Endothelial cell of umbilical vein (primary cell): ENCODE measurements around the gene DUS1L.

ENCODE experiments used
- CTCF ChIP-seq, 2 donors: IDR thresholded peaks; 1 replicate in 1 of 2; 2 replicates in 1 of 2; pipeline ENCODE4 v1.5.1; 2011; ENCODE audit warnings: low read length in 2 of 2, mild to moderate bottlenecking in 2 of 2, moderate library complexity in 2 of 2, control low read depth in 1 of 2, inconsistent platforms in 1 of 2, low read depth in 1 of 2; ENCODE audit not compliant: insufficient read depth in 1 of 2; ENCODE audit errors: extremely low read depth in 1 of 2
- EZH2 ChIP-seq: IDR thresholded peaks from 2 replicates; pipeline ENCODE4 v1.6.1; 2012; ENCODE audit warnings: borderline replicate concordance, low read depth, mild to moderate bottlenecking, moderate library complexity, low read length, inconsistent platforms; ENCODE audit not compliant: severe bottlenecking
- FOS ChIP-seq: IDR thresholded peaks from 2 replicates; pipeline ENCODE4 v1.6.1; 2011; ENCODE audit warnings: mild to moderate bottlenecking, low read length, moderate library complexity, borderline replicate concordance; ENCODE audit not compliant: insufficient read depth
- MAX ChIP-seq: IDR thresholded peaks from 2 replicates; pipeline ENCODE4 v1.6.1; 2011; ENCODE audit not compliant: insufficient read depth, insufficient read length
- POLR2A ChIP-seq: IDR thresholded peaks from 2 replicates; pipeline ENCODE4 v1.6.1; 2012; ENCODE audit warnings: low read depth, mild to moderate bottlenecking, control low read depth, low read length
- POLR2AphosphoS5 ChIP-seq: IDR thresholded peaks from 2 replicates; pipeline ENCODE4 v1.6.1; 2012; ENCODE audit warnings: low read depth, mild to moderate bottlenecking, control low read depth, low read length, moderate library complexity; ENCODE audit not compliant: insufficient read depth

GRCh38 chr17:82073446-82073845 is 7.8 kb upstream of the DUS1L start:
- TF ChIP-seq POLR2AphosphoS5 (no peak), CTCF (IDR thresholded peaks at IDR 0.05; ENCODE audit: extremely low read depth in 1 of 2, insufficient read depth in 1 of 2, low read depth in 1 of 2, low read length in 2 of 2) (no peak), EZH2 (no peak), FOS (no peak), MAX (no peak), POLR2A (no peak)
